ENCODE measurements around the gene ITGA8. TPM values are rescaled to one million over a fixed set of nuclear protein-coding genes. Genes with fewer than 3 reads are reported as not detected.

ITGA8 gene
- total and polyA plus RNA-seq, 9 of the 15 experiments (the other 6 are each of a cell fraction or from before 2014, with no cell fraction given): 0.01 to 0.07 (median 0.04) TPM; not detected in 5

DNA sequence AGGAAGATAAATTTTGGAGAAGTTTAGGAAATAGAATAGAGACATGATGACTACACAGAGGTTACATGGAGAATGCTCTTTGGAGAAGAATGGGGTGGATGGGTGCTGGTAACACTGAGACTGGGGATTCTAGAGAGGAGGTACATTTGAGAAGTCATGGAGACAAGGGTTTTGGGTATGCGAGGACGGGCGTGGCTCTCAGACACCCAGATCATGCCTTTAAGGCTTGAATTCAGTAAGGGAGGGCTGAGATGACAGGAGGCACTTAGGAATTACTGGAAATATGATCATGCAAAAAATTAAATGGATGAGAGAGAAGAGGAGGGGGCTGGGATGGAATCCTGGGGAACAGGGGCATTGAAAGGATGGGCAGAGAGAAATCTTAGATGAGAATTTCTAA, 168.8 kb downstream of the ITGA8 start:
- Histone ChIP-seq H4K20me1 (replicated peaks; ENCODE audit: control insufficient read depth, insufficient read depth, low read length) (no peaks in the 10 kb centered on the region), H3K4me3 (no peak overlapping the region), H3K79me2 (ENCODE audit: control insufficient read depth, insufficient read depth, low read length) (no peaks in the 10 kb centered on the region), H3K9ac (ENCODE audit: insufficient read depth in 1 of 2, low read depth in 2 of 2, low read length in 2 of 2) (no peak overlapping the region), H2AFZ (ENCODE audit: low read depth, low read length) (no peak overlapping the region), H3K4me2 (ENCODE audit: insufficient read depth, low read length) (no peak overlapping the region), H3K27ac (ENCODE audit: extremely low read depth, low read depth, low read length) (no peak overlapping the region), H3K9me1 (ENCODE audit: control insufficient read depth, insufficient read depth, low read length) (no peaks in the 10 kb centered on the region), H3K36me3 (ENCODE audit: control insufficient read depth, insufficient read depth, low read length) (no peaks in the 10 kb centered on the region), H3K4me1 (replicated peaks in 1 of 2; ENCODE audit: control insufficient read depth in 2 of 2, insufficient read depth in 2 of 2, low read length in 2 of 2) (0 out of 5 replicates have a peak, but pooled peaks cover 0 to 3% of the 10 kb centered on the region in 2 experiments), H3K27me3 (ENCODE audit: control insufficient read depth in 2 of 2, insufficient read depth in 2 of 2, low read length in 2 of 2) (no peaks in the 10 kb centered on the region), H3K9me3 (replicated peaks; ENCODE audit: control insufficient read depth, insufficient read depth, low read depth, low read length) (no peaks in the 10 kb centered on the region; the same call in 1 of the 2 replicates)
- TF ChIP-seq IRF2 (CRISPR knock-in tag; IDR thresholded peaks at IDR 0.05) (no peak), ZNF766 (CRISPR knock-in tag; conservative IDR thresholded peaks at IDR 0.05) (no peak), ILF3 (IDR thresholded peaks at IDR 0.05; ENCODE audit: borderline replicate concordance) (no peak)
- TF ChIP-seq, protein P1, sequence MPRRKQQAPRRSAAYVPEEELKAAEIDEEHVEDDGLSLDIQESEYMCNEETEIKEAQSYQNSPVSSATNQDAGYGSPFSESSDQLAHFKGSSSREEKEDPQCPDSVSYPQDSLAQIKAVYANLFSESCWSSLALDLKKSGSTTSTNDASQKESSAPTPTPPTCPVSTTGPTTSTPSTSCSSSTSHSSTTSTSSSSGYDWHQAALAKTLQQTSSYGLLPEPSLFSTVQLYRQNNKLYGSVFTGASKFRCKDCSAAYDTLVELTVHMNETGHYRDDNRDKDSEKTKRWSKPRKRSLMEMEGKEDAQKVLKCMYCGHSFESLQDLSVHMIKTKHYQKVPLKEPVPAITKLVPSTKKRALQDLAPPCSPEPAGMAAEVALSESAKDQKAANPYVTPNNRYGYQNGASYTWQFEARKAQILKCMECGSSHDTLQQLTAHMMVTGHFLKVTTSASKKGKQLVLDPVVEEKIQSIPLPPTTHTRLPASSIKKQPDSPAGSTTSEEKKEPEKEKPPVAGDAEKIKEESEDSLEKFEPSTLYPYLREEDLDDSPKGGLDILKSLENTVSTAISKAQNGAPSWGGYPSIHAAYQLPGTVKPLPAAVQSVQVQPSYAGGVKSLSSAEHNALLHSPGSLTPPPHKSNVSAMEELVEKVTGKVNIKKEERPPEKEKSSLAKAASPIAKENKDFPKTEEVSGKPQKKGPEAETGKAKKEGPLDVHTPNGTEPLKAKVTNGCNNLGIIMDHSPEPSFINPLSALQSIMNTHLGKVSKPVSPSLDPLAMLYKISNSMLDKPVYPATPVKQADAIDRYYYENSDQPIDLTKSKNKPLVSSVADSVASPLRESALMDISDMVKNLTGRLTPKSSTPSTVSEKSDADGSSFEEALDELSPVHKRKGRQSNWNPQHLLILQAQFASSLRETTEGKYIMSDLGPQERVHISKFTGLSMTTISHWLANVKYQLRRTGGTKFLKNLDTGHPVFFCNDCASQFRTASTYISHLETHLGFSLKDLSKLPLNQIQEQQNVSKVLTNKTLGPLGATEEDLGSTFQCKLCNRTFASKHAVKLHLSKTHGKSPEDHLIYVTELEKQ (CRISPR knock-in tag; IDR thresholded peaks at IDR 0.05): no peak
- in situ Hi-C loops (cut with MboI): no loop called here
- DNase-seq (ENCODE audit: extremely low read depth in 1 of 4, low spot score in 3 of 4) (no peak), ATAC-seq (no peak), FAIRE-seq (no peak)
- BruUV-seq (replicated peaks): no TSS peak
- intact Hi-C loops (cut with micrococcal nuclease): loop anchor here (10.0 kb wide), 1 partner anchor 116 kb away; no protein-coding TSS in a partner anchor
- WGBS (ENCODE audit: insufficient coverage, low coverage, missing lambda C conversion rate): 7% methylated on average over 3 of the region's 3 CpGs
- POLR2A ChIA-PET: no interaction called here
- CTCF ChIA-PET (ENCODE audit: low intra/inter-chr PET ratio): no interaction called here
